GM12878 (cell line): Measurements from ENCODE around the gene CARHSP1. TPM values are rescaled to one million over a fixed set of nuclear protein-coding genes. Genes with fewer than 3 reads are reported as not detected.

ENCODE experiments used
- ATAC-seq: fragments of 200-7000 bp; cut with Tn5 transposase; 3 replicates; pipeline ENCODE4 v1.9.1; 2020; ENCODE audit warnings: mild to moderate bottlenecking, moderate library complexity
- BruUV-seq: library from RNA; stranded (reverse); fragments of 400-500 nt; replicated peaks from 2 replicates; lab custom pipeline; 2021; lab: Mats Ljungman, UMichigan
- CTCF ChIA-PET: fragments of 300-600 bp; sonication (Branson Sonifier 250); formaldehyde crosslinking; extraction: SDS; loops from one replicate; lab custom pipeline; 2021; ENCODE audit warnings: inconsistent platforms; lab: Yijun Ruan, JAX
- POLR2A ChIA-PET: fragments of 350-600 bp; formaldehyde crosslinking; extraction: SDS; loops from one replicate; lab custom pipeline; 2021; ENCODE audit warnings: inconsistent platforms; lab: Charles Lee
- RAD21 ChIA-PET: fragments of 300-600 bp; sonication (Branson Sonifier 250); formaldehyde crosslinking; loops from one replicate; lab custom pipeline; 2023; ENCODE audit warnings: antibody characterized with exemption; ENCODE audit not compliant: unreplicated experiment; lab: Charles Lee
- SMC1A ChIA-PET: fragments of 300-600 bp; sonication (Branson Sonifier 250); formaldehyde crosslinking; loops from one replicate; lab custom pipeline; 2023; ENCODE audit not compliant: unreplicated experiment, uncharacterized antibody; lab: Charles Lee
- DNase-seq: peaks from one replicate; pipeline ENCODE4 v3.0.0-alpha.2; 2011; ENCODE audit warnings: low read depth, low spot score
- FAIRE-seq: peaks from 3 replicates; lab custom pipeline; 2011; peaks lifted over from hg19 to GRCh38; lab: Jason Lieb, UNC
- H2AFZ ChIP-seq: 2 replicates; pipeline ENCODE4 v1.6.0; 2011; ENCODE audit warnings: low read depth, low read length, control low read depth; ENCODE audit not compliant: control insufficient read depth
- H3K27ac ChIP-seq: 2 replicates; pipeline ENCODE4 v1.5.1; 2011; ENCODE audit warnings: control low read depth; ENCODE audit not compliant: control insufficient read depth, insufficient read depth
- H3K27me3 ChIP-seq, 2 experiments: replicated peaks in 1 of 2; 2 replicates each; pipeline versions ENCODE4 v1.6.0 to v1.6.1; 2011; ENCODE audit warnings: low read length in 1 of 2; ENCODE audit not compliant: control insufficient read depth in 2 of 2, insufficient read depth in 2 of 2
- H3K36me3 ChIP-seq, 2 experiments: 2 replicates each; pipeline ENCODE4 v1.5.1; 2011; ENCODE audit warnings: low read length in 1 of 2; ENCODE audit not compliant: control insufficient read depth in 2 of 2, insufficient read depth in 2 of 2
- H3K4me1 ChIP-seq: 2 replicates; pipeline ENCODE4 v1.6.1; 2011; ENCODE audit warnings: mild to moderate bottlenecking, low read length, moderate library complexity, mixed read lengths; ENCODE audit not compliant: control insufficient read depth, insufficient read depth
- H3K4me2 ChIP-seq: 2 replicates; pipeline ENCODE4 v1.6.0; 2011; ENCODE audit warnings: control low read depth; ENCODE audit not compliant: control insufficient read depth, insufficient read depth
- H3K4me3 ChIP-seq: fragments of 200-600 bp; sonication (generic); 2 replicates; pipeline ENCODE4 v1.5.1; 2016
- H3K79me2 ChIP-seq: 2 replicates; pipeline ENCODE4 v1.6.0; 2011; ENCODE audit warnings: low read length; ENCODE audit not compliant: control insufficient read depth, insufficient read depth
- H3K9ac ChIP-seq: 2 replicates; pipeline ENCODE4 v1.8.0; 2011; ENCODE audit warnings: low read length, control low read depth, mixed read lengths; ENCODE audit not compliant: control insufficient read depth, insufficient read depth
- H3K9me3 ChIP-seq: replicated peaks from 3 replicates; pipeline ENCODE4 v1.5.1; 2011; ENCODE audit warnings: mild to moderate bottlenecking, low read length; ENCODE audit not compliant: control insufficient read depth, insufficient read depth
- H4K20me1 ChIP-seq: 2 replicates; pipeline ENCODE4 v1.6.0; 2011; ENCODE audit not compliant: control insufficient read depth, insufficient read depth
- BCL3 ChIP-seq: IDR thresholded peaks from 2 replicates; pipeline ENCODE4 v1.6.1; 2011; ENCODE audit warnings: borderline replicate concordance, low read depth, mild to moderate bottlenecking, moderate library complexity, low read length; ENCODE audit not compliant: insufficient read depth, poor library complexity, severe bottlenecking
- PKNOX1 ChIP-seq: fragments of 450-650 bp; IDR thresholded peaks from 2 replicates; pipeline ENCODE4 v1.6.1; 2016; ENCODE audit warnings: mild to moderate bottlenecking
- SMARCA5 ChIP-seq: fragments of 450-650 bp; IDR thresholded peaks from 2 replicates; pipeline ENCODE4 v1.6.1; 2017; ENCODE audit warnings: mild to moderate bottlenecking
- WGBS: methylation state at CpG from one replicate; pipeline ENCODE4 v1.1.6; 2016; ENCODE audit warnings: low lambda C conversion rate; ENCODE audit not compliant: insufficient replicate concordance, insufficient coverage; ENCODE audit errors: missing lambda C conversion rate; 5-methylcytosine and 5-hydroxymethylcytosine counted together
- in situ Hi-C: fragments of 300-500 bp; cut with MboI; formaldehyde crosslinking; loops from 9 replicates; pipeline ENCODE4 v1.14.3; 2018; ENCODE audit warnings: mixed read lengths
- intact Hi-C: fragments of 100-400 bp; cut with micrococcal nuclease; formaldehyde crosslinking; loops from one replicate; pipeline ENCODE4 v1.14.2; 2022; ENCODE audit not compliant: unreplicated experiment
- polyA plus RNA-seq, 11 experiments: library from polyadenylated mRNA; depleted of rRNA in 4 of 11; unstranded in 6 of 11; stranded (reverse) in 5 of 11; fragments of >200 nt; fragmentation: Nextera tagmentation in 4 of 11; fragmentation: Illumina TruSeq in 1 of 11; extraction: Ambion mirVana in 4 of 11; extraction: Trizol in 1 of 11; gene quantifications; 1 replicate in 1 of 11; 2 replicates in 10 of 11; pipeline versions ENCODE4 v1.2.1 to v1.2.3, GENCODE V29; 2011 to 2016; ENCODE audit warnings: inconsistent platforms in 2 of 11, missing spikeins in 2 of 11, low read depth in 1 of 11
- total RNA-seq, 4 experiments: library from RNA; depleted of rRNA in 3 of 4; stranded (reverse); fragments of >200 nt in 3 of 4; fragmentation: Illumina TruSeq in 1 of 4; extraction: Trizol in 1 of 4; gene quantifications; 2 replicates each; pipeline versions ENCODE4 v1.2.1 to v1.2.3, GENCODE V29; 2013 to 2021

Gene CARHSP1
- total and polyA plus RNA-seq, 10 of the 15 experiments (the other 5 are each of a cell fraction or from before 2014, with no cell fraction given), result 5.5 to 112 (median 67.0) TPM

DNA sequence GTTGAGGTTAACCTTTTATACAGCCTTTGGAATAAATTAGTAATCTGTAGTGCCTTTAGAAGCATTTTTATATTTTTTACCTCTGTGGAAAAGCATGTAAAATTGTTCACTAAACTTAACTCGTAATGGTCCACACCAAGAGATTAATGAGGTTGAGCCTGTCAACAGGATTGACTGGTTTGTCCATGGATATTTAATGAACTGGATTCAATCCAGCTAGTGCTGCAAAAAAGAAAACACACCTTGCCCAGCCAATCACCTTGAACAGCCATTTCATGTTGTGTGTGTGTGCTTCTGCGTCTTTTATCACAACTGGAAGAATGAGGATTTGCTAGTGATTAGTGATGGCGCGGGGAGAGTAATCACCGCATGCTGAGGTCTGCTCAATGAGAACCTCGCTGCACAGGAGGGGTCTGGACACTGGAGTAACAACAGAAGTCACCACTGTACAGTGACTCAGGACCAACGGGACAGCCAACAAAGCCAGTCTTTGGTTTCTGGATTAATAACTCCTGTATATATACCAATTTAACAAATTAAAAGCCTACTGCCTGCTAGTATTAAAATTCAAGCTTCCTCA lies 47.0 kb upstream of the CARHSP1 start:
- ChIA-PET POLR2A (interaction anchor here (0.6 kb wide), 1 partner anchor 195 kb away, joined by 5 read pairs; no protein-coding TSS in a partner anchor), SMC1A (interaction anchor here (1.0 kb wide), 1 partner anchor 16 kb away, joined by 3 read pairs; no protein-coding TSS in a partner anchor), CTCF (interaction anchor here (1.2 to 2.0 kb wide), 3 partner anchors 10 to 20 kb away, joined by 3 to 8 read pairs (median 4); no protein-coding TSS in a partner anchor), RAD21 (interaction anchor here (0.9 kb wide), 1 partner anchor 93 kb away, joined by 3 read pairs; no protein-coding TSS in a partner anchor)
- H3K27me3 ChIP-seq, result no peaks in the 10 kb centered on the region
- H3K9me3 ChIP-seq, result no peaks in the 10 kb centered on the region
- no peak overlapping the region for H3K9ac ChIP-seq
- no peak for ATAC-seq
- H3K4me1 ChIP-seq, result peaks cover under 1% of the 10 kb centered on the region; the same call in 1 of the 2 replicates
- H4K20me1 ChIP-seq, result peaks cover 4% of the 10 kb centered on the region; the same call in 1 of the 2 replicates
- TF ChIP-seq SMARCA5 (no peak), BCL3 (no peak), PKNOX1 (no peak)
- TSS peak; percentile 35 for BruUV-seq
- no peak overlapping the region for H2AFZ ChIP-seq
- 91% methylated on average over 7 of the region's 7 CpGs for WGBS
- intact Hi-C loops, result no loop called here
- in situ Hi-C loops, result no loop called here
- FAIRE-seq, result no peak
- DNase-seq, result no peak
- no peak overlapping the region for H3K27ac ChIP-seq
- no peaks in the 10 kb centered on the region; the same call in none of the 2 replicates for H3K79me2 ChIP-seq
- H3K4me2 ChIP-seq, result no peak overlapping the region
- H3K36me3 ChIP-seq, result peaks cover 35 to 51% of the 10 kb centered on the region in 2 experiments
- H3K4me3 ChIP-seq, result no peak overlapping the region
